HG03575 (cell line): ENCODE measurements around the gene LNPK.
"Not testable (repeated sequence)": the region's sequence is repeated elsewhere in the genome, so short reads cannot be mapped to it uniquely, and the experiment has no call there.

ENCODE experiments used
- ATAC-seq: cut with Tn5 transposase; IDR thresholded peaks from one replicate; pipeline ENCODE4 v1.9.1; 2021; ENCODE audit not compliant: unreplicated experiment, insufficient number of reproducible peaks, low FRiP score; ENCODE audit errors: extremely low read depth

LNPK gene

GRCh38 chr2:175918935-175919334 is 83.1 kb downstream of the LNPK start:
- no peak for ATAC-seq

GRCh38 chr2:175914846-175915245 is 87.2 kb downstream of the LNPK start:
- no peak for ATAC-seq

- ATAC-seq: not testable (repeated sequence)
Observed at GRCh38 chr2:175913849-175914743, 88.0 kb downstream of the LNPK start.

GRCh38 chr2:175913267-175913666 is 88.8 kb downstream of the LNPK start:
- ATAC-seq: not testable (repeated sequence)

GRCh38 chr2:175904035-175904434 is 98.0 kb downstream of the LNPK start:
- no peak for ATAC-seq

- no peak for ATAC-seq
Observed at GRCh38 chr2:175903384-175903936, 98.6 kb downstream of the LNPK start.

- not testable (repeated sequence) for ATAC-seq
Observed at GRCh38 chr2:175895957-175896356, 106.1 kb downstream of the LNPK start.

GRCh38 chr2:175892046-175892445 is 110.0 kb downstream of the LNPK start:
- ATAC-seq: no peak

- no peak for ATAC-seq
Observed at GRCh38 chr2:175890636-175891242, 111.3 kb downstream of the LNPK start.

GRCh38 chr2:175889701-175890302 is 112.3 kb downstream of the LNPK start:
- ATAC-seq: no peak

GRCh38 chr2:175887776-175888175 is 114.3 kb downstream of the LNPK start:
- ATAC-seq: no peak

- no peak for ATAC-seq
Observed at GRCh38 chr2:175884697-175885393, 117.2 kb downstream of the LNPK start.

GRCh38 chr2:175883586-175884194 is 118.4 kb downstream of the LNPK start:
- no peak for ATAC-seq

GRCh38 chr2:175879679-175880078 is 122.4 kb downstream of the LNPK start:
- no peak for ATAC-seq

- no peak for ATAC-seq
Observed at GRCh38 chr2:175877845-175878544, 124.1 kb downstream of the LNPK start.

- no peak for ATAC-seq
Observed at GRCh38 chr2:175874291-175874690, 127.8 kb downstream of the LNPK start.
